Ascending aorta (tissue), 2 donors: ENCODE measurements around the gene KXD1. TPM values are rescaled to one million over a fixed set of nuclear protein-coding genes. Genes with fewer than 3 reads are reported as not detected.

ENCODE experiments used
- DNase-seq, 2 donors: peaks; one replicate each; pipeline ENCODE4 v3.0.0-alpha.2; 2019; ENCODE audit warnings: low spot score in 2 of 2
- H3K27ac ChIP-seq, 2 donors: fragments of 200-600 bp; sonication (generic); one replicate each; pipeline ENCODE4 v1.5.1; 2016 to 2017; ENCODE audit warnings: mild to moderate bottlenecking in 1 of 2
- H3K27me3 ChIP-seq: fragments of 200-600 bp; sonication (generic); one replicate; pipeline ENCODE4 v1.5.1; 2017
- H3K36me3 ChIP-seq, 2 donors: fragments of 200-600 bp; sonication (generic); one replicate each; pipeline ENCODE4 v1.5.1; 2016
- H3K4me1 ChIP-seq, 2 donors: fragments of 200-600 bp; sonication (generic); one replicate each; pipeline ENCODE4 v1.5.1; 2016 to 2017; ENCODE audit warnings: mild to moderate bottlenecking in 1 of 2
- H3K4me3 ChIP-seq, 2 donors: fragments of 200-600 bp; sonication (generic); one replicate each; pipeline ENCODE4 v1.5.1; 2016 to 2017; ENCODE audit warnings: mild to moderate bottlenecking in 1 of 2
- H3K9me3 ChIP-seq, 2 donors: fragments of 200-600 bp; sonication (generic); one replicate each; pipeline ENCODE4 v1.5.1; 2016
- CTCF ChIP-seq, 3 experiments: fragments of 200-600 bp in 2 of 3; fragments of 450-650 bp in 1 of 3; sonication (generic) in 2 of 3; IDR thresholded peaks; one replicate each; pipeline ENCODE4 v1.5.1; 2016 to 2019; ENCODE audit warnings: antibody characterized with exemption in 3 of 3, mild to moderate bottlenecking in 1 of 3, moderate library complexity in 1 of 3
- intact Hi-C: fragments of 100-400 bp; cut with DNase I; formaldehyde crosslinking; loops from one replicate; pipeline ENCODE4 v1.15.1; 2023
- total RNA-seq: library from RNA; depleted of rRNA; stranded (reverse); fragments of >200 nt; gene quantifications from one replicate; pipeline ENCODE4 v1.1.0, GENCODE V29; 2016

Gene KXD1
- total RNA-seq, 1 donor from 2014 or later, result 178 TPM

DNA sequence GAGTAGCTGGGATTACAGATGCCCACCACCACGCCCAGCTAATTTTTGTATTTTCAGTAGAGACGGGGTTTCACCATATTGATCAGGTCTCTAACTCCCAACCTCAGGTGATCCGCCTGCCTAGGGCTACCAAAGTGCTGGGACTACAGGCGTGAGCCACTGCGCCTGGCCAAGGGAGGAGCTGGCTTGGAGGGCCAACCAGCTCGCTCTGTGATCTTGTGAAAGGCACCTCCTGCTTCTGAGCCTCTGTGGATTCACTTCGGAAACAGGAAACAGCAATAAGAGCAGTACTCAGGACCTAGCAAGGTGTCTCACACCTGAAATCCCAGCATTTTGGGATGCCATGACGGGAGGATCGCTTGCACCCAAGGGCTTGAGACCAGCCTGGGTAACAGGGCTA, 33.8 kb upstream of the KXD1 start:
- Histone ChIP-seq H3K27me3 (no peaks in the 10 kb centered on the region), H3K27ac (no peak overlapping the region), H3K9me3 (no peaks in the 10 kb centered on the region), H3K4me1 (peaks cover 2 to 7% of the 10 kb centered on the region in 2 donors), H3K36me3 (no peaks in the 10 kb centered on the region), H3K4me3 (no peak overlapping the region)
- no peak for DNase-seq
- intact Hi-C loops, result no loop called here
- no peak for TF ChIP-seq CTCF (IDR thresholded peaks at IDR 0.05)

GRCh38 chr19:18526316-18526715, 31.4 kb upstream of the KXD1 start:
- no peak for DNase-seq
- Histone ChIP-seq H3K27me3 (no peaks in the 10 kb centered on the region), H3K9me3 (no peaks in the 10 kb centered on the region), H3K4me1 (no peaks in the 10 kb centered on the region), H3K4me3 (no peak overlapping the region), H3K36me3 (peaks cover 2 to 5% of the 10 kb centered on the region in 2 donors), H3K27ac (no peak overlapping the region)
- intact Hi-C loops, result no loop called here
- TF ChIP-seq CTCF (IDR thresholded peaks at IDR 0.05), result no peak

GRCh38 chr19:18529782-18530181, 27.9 kb upstream of the KXD1 start:
- TF ChIP-seq CTCF (IDR thresholded peaks at IDR 0.05), result no peak
- no peak overlapping the region for H3K27ac ChIP-seq
- H3K36me3 ChIP-seq, result peaks cover 29 to 36% of the 10 kb centered on the region in 2 donors
- intact Hi-C loops, result no loop called here
- H3K27me3 ChIP-seq, result no peaks in the 10 kb centered on the region
- no peak for DNase-seq
- no peaks in the 10 kb centered on the region for H3K4me1 ChIP-seq
- H3K9me3 ChIP-seq, result no peaks in the 10 kb centered on the region
- H3K4me3 ChIP-seq, result no peak overlapping the region

GRCh38 chr19:18531485-18531884, 26.2 kb upstream of the KXD1 start:
- Histone ChIP-seq H3K27ac (no peak overlapping the region), H3K4me1 (no peaks in the 10 kb centered on the region), H3K9me3 (no peaks in the 10 kb centered on the region), H3K27me3 (no peaks in the 10 kb centered on the region), H3K4me3 (no peak overlapping the region), H3K36me3 (peaks cover 39 to 53% of the 10 kb centered on the region in 2 donors)
- no peak for TF ChIP-seq CTCF (IDR thresholded peaks at IDR 0.05)
- DNase-seq, result no peak
- intact Hi-C loops, result no loop called here

DNA sequence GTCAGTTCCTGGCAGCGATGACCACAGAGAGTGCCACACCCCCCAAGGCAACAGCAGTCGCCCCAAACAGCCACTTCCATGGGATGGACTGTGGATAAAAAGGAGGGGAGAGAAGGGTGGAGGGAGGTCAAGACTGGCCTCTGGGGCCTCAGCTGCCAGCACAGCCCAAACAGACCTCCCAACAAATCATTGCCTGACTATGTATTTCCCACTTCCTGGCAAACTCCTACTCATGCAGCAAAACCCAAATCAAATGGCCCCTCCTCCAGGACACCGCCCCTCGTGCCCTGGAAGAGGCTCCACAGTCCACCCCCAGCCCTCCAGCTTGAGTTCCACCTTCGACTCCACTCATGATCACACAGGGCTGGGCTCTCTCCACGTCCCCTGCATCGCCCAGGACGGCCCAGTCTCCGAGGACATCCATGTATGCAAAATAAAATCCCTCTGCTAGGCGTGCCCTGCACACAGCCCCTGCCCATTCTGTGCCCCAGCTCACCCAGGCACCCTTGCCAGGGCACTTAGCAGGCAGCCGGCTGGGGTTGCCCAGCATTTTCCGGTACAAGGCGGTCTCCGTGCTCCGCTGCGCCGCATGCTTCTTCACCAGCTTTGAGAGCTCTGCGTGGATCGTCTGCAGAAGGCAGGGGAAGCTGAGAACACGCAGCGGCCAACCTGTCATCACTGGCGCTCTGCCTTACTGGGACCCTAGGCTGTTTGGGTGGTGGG, 25.3 kb upstream of the KXD1 start:
- H3K27ac ChIP-seq, result no peak overlapping the region
- no peaks in the 10 kb centered on the region for H3K9me3 ChIP-seq
- TF ChIP-seq CTCF (IDR thresholded peaks at IDR 0.05), result no peak
- DNase-seq, result no peak
- intact Hi-C loops, result no loop called here
- H3K4me1 ChIP-seq, result no peaks in the 10 kb centered on the region
- H3K36me3 ChIP-seq, result peaks cover 46 to 62% of the 10 kb centered on the region in 2 donors
- H3K4me3 ChIP-seq, result no peak overlapping the region
- no peaks in the 10 kb centered on the region for H3K27me3 ChIP-seq
